DND-41 (cell line): Measurements from ENCODE around the gene SLC38A10.

Source experiments
- ATAC-seq: fragments of 200-7000 bp; cut with Tn5 transposase; 3 replicates; pipeline ENCODE4 v1.9.1; 2021; ENCODE audit warnings: low read depth; ENCODE audit not compliant: insufficient read depth
- DNase-seq: peaks from one replicate; pipeline ENCODE4 v3.0.0-alpha.2; 2020
- H2AFZ ChIP-seq: 2 replicates; pipeline ENCODE4 v1.6.0; 2012; ENCODE audit warnings: low read depth, low read length
- H3K27ac ChIP-seq: 2 replicates; pipeline ENCODE4 v1.5.1; 2012; ENCODE audit warnings: low read length, inconsistent platforms
- H3K27me3 ChIP-seq: fragments of 200-600 bp; sonication (generic); 2 replicates; pipeline ENCODE4 v1.6.0; 2012; ENCODE audit warnings: low read length, mild to moderate bottlenecking, inconsistent platforms; ENCODE audit not compliant: insufficient read depth, poor library complexity
- H3K36me3 ChIP-seq: 2 replicates; pipeline ENCODE4 v1.5.1; 2012; ENCODE audit warnings: low read length, inconsistent platforms; ENCODE audit not compliant: insufficient read depth
- H3K4me1 ChIP-seq: 2 replicates; pipeline ENCODE4 v1.5.1; 2012; ENCODE audit warnings: mild to moderate bottlenecking, low read length; ENCODE audit not compliant: insufficient read depth
- H3K4me2 ChIP-seq: 2 replicates; pipeline ENCODE4 v1.6.0; 2012; ENCODE audit warnings: mild to moderate bottlenecking, moderate library complexity, low read length, inconsistent platforms; ENCODE audit not compliant: insufficient read depth
- H3K4me3 ChIP-seq, 2 experiments: fragments of 200-600 bp in 1 of 2; shearing (Covaris generic) in 1 of 2; 2 replicates each; pipeline ENCODE4 v1.5.1; 2012 to 2016; ENCODE audit warnings: inconsistent platforms in 2 of 2, low read length in 2 of 2, mild to moderate bottlenecking in 2 of 2, low read depth in 1 of 2, moderate library complexity in 1 of 2
- H3K79me2 ChIP-seq: 2 replicates; pipeline ENCODE4 v1.6.0; 2012; ENCODE audit warnings: low read length, inconsistent platforms; ENCODE audit not compliant: insufficient read depth
- H3K9ac ChIP-seq: 2 replicates; pipeline ENCODE4 v1.6.0; 2012; ENCODE audit warnings: low read depth, mild to moderate bottlenecking, inconsistent platforms, low read length, moderate library complexity
- H3K9me3 ChIP-seq: 2 replicates; pipeline ENCODE4 v1.5.1; 2012; ENCODE audit warnings: low read length, moderate library complexity, mild to moderate bottlenecking, inconsistent platforms; ENCODE audit not compliant: insufficient read depth, severe bottlenecking
- H4K20me1 ChIP-seq: 2 replicates; pipeline ENCODE4 v1.6.0; 2012; ENCODE audit warnings: low read length; ENCODE audit not compliant: insufficient read depth
- EZH2 ChIP-seq: IDR thresholded peaks from 3 replicates; pipeline ENCODE4 v1.6.1; 2012; ENCODE audit warnings: borderline replicate concordance, low read depth, mild to moderate bottlenecking, moderate library complexity, low read length, inconsistent platforms; ENCODE audit not compliant: severe bottlenecking
- TF ChIP-seq, protein P1 (sequence below): IDR thresholded peaks from 2 replicates; pipeline ENCODE4 v1.5.1; 2012; ENCODE audit warnings: borderline replicate concordance, low read length, moderate library complexity, mild to moderate bottlenecking; ENCODE audit not compliant: poor library complexity, severe bottlenecking; ENCODE audit errors: extremely low read depth

Gene SLC38A10

DNA sequence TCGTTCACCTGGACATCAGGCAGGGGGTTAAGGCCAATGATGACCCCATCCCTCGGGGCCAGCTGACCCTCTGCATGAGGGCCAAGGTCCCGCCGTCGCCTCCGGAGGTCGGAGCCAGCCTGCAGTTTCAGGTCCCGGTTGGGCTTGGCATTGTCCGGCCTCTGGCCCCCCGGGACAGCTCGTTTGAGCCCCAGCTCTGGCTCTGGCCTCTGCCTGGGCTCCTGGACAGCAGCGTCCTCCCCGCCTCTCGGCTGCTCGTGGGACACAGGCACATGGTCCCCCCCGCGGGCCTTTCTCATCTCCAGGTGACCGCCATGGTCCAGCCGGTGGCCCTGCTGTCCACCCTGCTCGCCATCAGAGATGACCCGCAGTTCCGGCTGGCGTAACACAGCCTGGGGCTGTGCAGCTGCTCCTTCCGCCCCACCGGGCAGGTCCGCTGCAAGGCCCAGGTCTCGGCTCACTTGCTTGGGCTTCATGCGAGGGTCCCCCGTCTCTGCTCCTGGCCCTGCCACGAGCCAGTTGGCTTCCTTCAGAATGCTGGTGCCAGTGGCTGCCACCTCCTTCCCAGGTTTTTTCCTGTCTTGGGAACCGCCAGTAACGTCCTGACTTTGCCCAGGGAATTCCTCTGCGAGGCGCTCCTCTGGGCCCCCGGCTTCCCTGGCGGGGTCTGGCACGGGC is 49.3 kb downstream of the SLC38A10 start:
- Histone ChIP-seq H3K36me3 (peaks cover 43% of the 10 kb centered on the region), H3K9me3 (no peaks in the 10 kb centered on the region), H3K4me3 (no peak overlapping the region), H2AFZ (no peak overlapping the region), H3K27me3 (no peaks in the 10 kb centered on the region), H3K79me2 (peaks cover 8% of the 10 kb centered on the region), H3K27ac (no peak overlapping the region), H4K20me1 (peaks cover 42% of the 10 kb centered on the region), H3K4me1 (peaks cover 8% of the 10 kb centered on the region), H3K9ac (no peak overlapping the region), H3K4me2 (no peak overlapping the region)
- no peak for ATAC-seq
- DNase-seq = no peak
- TF ChIP-seq EZH2 = no peak
- TF ChIP-seq, protein P1, sequence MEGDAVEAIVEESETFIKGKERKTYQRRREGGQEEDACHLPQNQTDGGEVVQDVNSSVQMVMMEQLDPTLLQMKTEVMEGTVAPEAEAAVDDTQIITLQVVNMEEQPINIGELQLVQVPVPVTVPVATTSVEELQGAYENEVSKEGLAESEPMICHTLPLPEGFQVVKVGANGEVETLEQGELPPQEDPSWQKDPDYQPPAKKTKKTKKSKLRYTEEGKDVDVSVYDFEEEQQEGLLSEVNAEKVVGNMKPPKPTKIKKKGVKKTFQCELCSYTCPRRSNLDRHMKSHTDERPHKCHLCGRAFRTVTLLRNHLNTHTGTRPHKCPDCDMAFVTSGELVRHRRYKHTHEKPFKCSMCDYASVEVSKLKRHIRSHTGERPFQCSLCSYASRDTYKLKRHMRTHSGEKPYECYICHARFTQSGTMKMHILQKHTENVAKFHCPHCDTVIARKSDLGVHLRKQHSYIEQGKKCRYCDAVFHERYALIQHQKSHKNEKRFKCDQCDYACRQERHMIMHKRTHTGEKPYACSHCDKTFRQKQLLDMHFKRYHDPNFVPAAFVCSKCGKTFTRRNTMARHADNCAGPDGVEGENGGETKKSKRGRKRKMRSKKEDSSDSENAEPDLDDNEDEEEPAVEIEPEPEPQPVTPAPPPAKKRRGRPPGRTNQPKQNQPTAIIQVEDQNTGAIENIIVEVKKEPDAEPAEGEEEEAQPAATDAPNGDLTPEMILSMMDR = no peak

GRCh38 chr17:81245024-81245664 is 50.0 kb downstream of the SLC38A10 start:
- Histone ChIP-seq H3K4me1 (peaks cover 15% of the 10 kb centered on the region), H3K4me3 (no peak overlapping the region), H3K27me3 (no peaks in the 10 kb centered on the region), H3K9ac (no peak overlapping the region), H4K20me1 (peaks cover 45% of the 10 kb centered on the region), H3K27ac (0 out of 2 replicates have a peak overlapping the region, but pooled peaks have one; percentile 13), H3K79me2 (peaks cover 15% of the 10 kb centered on the region), H3K4me2 (no peak overlapping the region), H3K36me3 (peaks cover 39% of the 10 kb centered on the region), H3K9me3 (no peaks in the 10 kb centered on the region), H2AFZ (no peak overlapping the region)
- no peak for DNase-seq
- no peak for ATAC-seq
- TF ChIP-seq, protein P1 = no peak
- no peak for TF ChIP-seq EZH2

DNA sequence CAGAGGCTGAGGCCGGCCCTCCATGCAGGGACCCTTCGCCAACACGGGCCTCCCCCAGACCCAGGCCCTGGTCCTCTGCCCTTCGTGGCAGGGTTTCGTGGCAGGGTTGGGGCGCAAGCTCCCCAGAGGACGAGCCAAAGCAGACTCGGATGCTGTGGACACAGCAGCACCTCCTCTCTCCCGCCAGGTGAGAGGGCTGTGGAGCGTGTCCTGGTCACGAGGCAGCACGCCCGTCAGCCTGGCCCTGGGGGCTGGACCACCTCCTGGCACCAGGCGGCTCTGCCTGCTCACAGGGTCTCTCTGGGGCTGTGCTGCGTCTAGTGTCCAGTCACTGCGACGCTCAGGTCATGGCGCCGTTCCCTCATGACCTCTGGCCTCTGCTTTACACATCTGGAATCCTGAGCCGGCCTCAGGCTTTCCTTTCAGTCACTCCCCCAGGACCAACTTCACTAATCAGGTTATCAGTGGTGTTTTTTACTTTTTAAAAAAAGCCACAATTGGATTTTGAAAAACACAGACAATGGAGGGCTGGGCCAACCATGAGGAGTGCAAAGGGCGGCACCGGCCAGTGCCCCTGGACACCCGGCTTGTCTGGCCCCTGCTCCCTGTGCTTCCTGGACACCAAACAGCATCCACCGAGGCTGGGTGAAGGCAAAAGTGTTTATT is 50.6 kb downstream of the SLC38A10 start:
- H3K9me3 ChIP-seq = no peaks in the 10 kb centered on the region
- ATAC-seq (no peak), DNase-seq (no peak)
- no peak overlapping the region for H3K4me3 ChIP-seq
- TF ChIP-seq, protein P1 = no peak
- no peak for TF ChIP-seq EZH2
- peaks cover 45% of the 10 kb centered on the region for H4K20me1 ChIP-seq
- H2AFZ ChIP-seq = no peak overlapping the region
- no peak overlapping the region for H3K4me2 ChIP-seq
- H3K27me3 ChIP-seq = no peaks in the 10 kb centered on the region
- peaks cover 21% of the 10 kb centered on the region for H3K79me2 ChIP-seq
- peaks cover 19% of the 10 kb centered on the region for H3K4me1 ChIP-seq
- H3K36me3 ChIP-seq = peaks cover 34% of the 10 kb centered on the region
- H3K27ac ChIP-seq = no peak overlapping the region
- no peak overlapping the region for H3K9ac ChIP-seq
